NCI-H446 (cell line): Measurements from ENCODE around the gene RNASE12.
"Not testable (repeated sequence)": the region's sequence is repeated elsewhere in the genome, so short reads cannot be mapped to it uniquely, and the experiment has no call there.

ENCODE experiments used
- DNase-seq, 2 experiments: peaks; one replicate each; lab custom pipeline; 2025; lab: John Stamatoyannopoulos, UW

The RNASE12 gene

DNA sequence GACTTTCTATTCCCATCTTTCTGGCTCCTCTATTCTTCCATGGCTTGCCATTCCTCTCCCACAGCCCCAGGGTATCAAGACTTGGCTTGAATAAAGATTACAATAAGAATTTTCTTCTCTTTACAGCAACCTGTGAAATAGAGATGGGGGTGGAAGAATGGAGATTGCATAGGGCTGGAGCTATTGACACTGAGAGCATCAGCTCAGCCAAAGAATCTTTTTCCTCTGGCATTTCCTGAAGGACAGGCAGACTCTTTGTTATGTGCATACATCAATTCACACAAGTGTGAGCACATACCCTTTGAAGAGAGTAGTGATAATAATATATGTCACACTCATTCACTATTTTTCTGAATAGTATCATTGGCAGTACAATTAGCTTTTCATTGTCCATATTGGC is 8.0 kb downstream of the RNASE12 start:
- no peak for DNase-seq

DNA sequence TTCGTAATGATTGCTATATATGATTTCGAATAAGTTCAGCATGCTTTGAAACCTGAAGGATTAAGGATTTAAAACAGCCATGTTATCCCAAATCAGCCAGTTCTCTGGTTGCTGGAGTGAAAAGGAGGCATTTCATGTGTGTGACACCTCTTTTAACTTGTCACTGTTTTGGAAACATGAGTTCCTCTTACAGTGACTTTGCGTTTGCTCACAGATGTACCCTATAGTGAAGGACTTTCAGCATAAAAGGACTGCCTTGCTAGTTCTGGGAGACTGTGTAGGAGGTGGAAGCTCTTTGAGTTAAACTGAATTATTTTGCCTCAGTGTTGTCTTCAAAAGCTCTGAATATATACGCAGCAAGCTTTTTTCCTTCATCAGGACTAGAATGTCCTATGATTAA is 10.9 kb downstream of the RNASE12 start:
- no peak for DNase-seq

DNA sequence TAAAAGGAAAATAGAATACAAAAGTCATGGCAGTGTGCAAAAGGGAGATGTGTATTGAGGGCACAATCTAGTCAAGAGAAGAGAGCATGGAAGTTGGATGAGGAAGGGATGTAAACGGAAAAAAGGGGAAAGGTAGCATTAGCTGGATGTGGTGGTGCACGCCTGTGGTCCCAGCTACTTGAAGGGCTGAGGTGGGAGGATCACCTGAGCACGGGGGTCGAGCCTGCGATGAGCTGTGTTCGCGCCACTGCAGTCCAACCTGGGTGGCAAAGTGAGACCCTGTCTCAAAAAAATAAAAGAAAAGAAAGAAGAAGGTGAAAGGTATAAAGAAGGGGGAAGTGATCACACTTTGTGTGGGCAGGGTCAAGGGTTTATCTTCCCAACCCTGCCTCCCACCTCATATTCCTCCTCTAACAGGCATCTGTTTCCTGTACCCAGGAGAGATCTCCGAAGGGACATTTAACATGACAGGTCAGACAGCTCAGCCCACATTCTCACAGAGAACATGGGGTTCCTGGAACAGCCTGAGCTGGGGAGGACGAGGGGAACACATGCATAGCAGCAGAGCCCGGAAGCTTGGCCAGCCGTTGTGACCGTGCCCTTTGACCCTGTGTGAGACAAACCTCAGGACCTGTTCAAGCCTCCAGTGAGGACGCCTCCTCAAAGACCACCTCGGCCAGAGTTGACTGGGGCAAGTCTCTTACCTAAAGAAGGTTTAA is 12.2 kb downstream of the RNASE12 start:
- no peak for DNase-seq

DNA sequence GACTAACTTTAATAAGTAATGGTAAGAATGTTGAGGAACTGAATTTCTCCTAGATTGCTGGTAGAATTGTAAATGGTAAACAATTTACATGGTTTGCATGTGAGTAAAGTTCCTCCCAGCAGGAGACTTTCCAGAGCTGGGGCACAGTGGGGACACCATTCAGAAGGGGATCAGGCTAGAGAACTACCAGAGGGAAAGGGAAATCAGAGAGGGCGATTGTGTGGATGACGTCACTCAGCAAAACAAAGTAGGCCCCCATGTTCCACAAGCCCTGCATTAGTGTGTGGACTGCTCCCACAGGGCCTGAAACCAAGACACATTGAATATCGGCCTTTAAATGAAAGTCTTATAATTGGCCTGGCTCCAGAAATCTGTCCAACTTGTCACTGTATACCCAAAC is 12.9 kb downstream of the RNASE12 start:
- no peak for DNase-seq

DNA sequence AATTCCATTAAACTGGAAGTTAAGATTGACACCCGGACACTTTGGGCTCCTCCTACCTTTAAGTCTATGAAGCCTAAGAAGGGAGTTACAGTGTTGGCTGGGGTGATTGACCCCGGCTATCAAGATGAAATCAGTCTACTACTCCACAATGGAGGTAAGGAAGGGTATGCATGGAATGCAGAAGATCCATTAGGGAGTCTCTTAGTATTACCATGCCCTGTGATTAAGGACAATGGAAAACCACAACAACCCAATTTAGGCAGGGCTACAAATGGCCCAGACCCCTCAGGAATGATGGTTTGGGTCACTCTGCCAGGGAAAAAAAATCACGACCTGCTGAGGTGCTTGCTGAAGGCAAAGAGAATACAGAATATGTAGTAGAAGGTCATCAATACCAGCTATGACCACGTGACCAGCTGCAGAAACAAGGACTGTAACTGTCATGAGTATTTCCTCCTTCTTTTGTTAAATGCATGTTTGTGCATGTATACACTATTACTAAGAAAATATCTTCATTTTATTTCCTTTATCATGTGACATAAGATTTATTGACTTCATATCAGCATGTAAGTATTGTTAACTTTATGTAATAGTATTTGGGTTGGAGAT is 18.7 kb downstream of the RNASE12 start:
- DNase-seq, result not testable (repeated sequence)

DNA sequence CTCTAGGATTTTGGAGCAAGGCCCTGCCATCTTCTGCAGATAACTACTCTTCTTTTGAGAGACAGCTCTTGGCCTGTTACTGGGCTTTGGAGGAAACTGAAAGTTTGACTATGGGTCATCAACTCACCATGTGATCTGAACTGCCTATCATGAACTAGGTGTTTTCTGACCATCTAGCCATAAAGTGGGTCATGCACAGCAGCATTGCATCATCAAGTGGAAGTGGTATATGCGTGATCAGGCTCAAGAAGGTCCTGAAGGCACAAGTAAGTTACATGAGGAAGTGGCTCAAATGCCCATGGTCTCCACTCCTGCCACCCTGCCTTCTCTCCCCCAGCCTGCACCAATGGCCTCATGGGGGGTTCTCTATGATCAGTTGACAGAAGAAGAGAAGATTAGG is 20.5 kb downstream of the RNASE12 start:
- DNase-seq, result not testable (repeated sequence)

DNA sequence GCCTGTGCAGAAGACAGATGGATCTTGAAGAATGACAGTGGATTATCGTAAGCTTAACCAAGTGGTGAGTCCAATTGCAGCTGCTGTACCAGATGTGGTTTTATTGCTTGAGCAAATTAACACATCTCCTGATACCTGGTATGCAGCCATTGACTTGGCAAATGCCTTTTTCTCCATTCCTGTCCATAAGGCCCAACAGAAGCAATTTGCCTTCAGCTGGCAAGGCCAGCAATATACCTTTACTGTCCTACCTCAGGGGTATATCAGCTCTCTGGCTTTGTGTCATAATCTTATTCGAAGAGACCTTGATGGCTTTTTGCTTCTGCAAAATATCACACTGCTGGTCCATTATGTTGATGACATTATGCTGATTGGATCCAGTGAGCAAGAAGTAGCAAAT is 21.3 kb downstream of the RNASE12 start:
- DNase-seq, result not testable (repeated sequence)

DNA sequence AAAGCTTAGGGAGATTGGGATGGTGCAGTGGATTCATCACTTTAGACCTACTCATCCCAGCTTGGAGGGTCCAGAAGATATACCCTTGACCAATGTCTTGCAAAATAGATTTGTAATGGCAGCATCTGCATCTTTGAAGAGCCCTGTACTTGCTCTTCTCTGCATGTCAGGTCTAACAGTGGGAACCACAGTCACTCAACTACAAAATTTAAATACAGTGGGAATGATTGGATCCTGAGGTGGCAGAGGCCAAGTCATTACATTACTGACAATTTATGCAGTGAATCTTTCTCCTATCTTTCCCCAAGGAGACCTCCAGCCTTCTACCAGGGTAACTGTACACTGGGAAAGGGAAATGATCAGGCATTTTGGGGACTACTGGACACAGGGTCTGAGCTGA is 22.1 kb downstream of the RNASE12 start:
- DNase-seq, result no peak

DNA sequence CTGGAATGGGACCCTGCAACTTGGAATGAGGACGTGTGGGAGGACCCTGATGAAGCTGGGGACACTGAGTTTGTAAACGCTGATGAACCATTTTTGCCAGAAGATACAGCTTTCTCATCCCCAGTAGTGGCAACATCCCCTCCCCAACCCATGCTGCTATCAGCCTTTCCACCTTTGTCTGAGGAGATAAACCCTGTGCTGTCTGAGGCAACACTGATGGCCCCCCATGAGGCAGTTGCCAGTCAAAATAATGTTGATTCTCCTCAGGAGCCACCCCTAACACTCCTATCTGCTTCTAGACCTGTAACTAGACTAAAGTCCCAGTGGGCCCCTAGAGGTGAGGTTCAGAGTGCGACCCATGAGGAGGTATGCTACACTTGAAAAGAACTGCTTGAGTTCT is 22.8 kb downstream of the RNASE12 start:
- no peak for DNase-seq

DNA sequence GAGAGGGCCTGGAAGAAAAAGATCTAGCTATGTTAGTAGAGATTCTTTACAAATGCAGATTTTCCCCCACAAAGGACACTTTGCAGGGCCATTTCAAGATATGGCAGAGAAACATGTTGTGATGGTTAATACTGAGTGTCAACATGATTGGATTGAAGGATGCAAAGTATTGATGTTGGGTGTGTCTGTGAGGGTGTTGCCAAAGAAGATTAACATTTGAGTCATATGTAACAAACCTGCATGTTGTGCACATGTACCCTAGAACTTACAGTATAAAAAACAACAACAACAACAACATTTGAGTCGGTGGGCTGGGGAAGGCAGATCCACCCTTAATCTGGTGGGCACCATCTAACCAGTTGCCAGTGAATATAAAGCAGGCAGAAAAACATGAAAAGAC is 24.0 kb downstream of the RNASE12 start:
- DNase-seq, result not testable (repeated sequence)

DNA sequence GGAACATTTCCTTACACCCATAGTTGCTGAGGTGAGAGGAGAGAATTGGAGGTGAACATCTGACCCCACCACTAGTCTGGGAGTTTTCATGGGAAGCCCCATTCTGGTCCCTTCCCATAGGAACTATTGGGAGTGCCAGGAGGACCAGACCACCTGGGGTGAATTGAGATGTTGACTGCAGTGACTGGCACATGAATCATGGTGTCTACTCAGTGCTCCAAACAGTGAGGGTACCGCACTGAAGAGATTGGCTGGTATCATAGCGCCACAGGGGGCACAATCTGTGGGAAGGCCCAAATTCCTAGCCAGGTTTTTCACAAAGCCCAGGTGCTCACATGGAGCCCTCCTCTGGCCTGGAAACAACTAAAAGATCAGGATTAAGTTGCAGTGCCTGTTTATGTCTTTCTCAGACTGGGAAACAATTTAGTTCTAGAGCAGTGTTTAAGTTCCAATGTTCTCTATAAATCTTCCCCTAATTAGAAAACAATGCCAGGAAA is 26.6 kb downstream of the RNASE12 start:
- DNase-seq, result no peak

DNA sequence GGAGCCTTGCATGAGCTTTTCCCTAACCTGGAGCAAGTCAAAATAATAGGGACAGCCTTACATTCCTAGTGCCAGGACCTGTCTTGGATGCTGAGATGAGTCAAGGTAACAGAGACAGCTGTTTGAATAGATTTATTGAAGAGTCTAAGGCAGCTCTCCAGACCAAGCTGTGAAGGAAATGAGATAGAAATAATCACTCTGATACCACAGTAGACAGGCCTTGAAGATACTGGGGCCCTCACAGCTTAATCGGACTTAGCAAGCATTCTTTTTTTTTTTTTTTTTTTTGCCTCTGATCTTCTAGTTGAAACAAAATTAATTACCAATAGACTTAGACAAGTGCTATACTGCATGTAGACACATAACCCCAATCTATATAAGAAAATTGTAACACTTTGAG is 27.2 kb downstream of the RNASE12 start:
- DNase-seq, result no peak

DNA sequence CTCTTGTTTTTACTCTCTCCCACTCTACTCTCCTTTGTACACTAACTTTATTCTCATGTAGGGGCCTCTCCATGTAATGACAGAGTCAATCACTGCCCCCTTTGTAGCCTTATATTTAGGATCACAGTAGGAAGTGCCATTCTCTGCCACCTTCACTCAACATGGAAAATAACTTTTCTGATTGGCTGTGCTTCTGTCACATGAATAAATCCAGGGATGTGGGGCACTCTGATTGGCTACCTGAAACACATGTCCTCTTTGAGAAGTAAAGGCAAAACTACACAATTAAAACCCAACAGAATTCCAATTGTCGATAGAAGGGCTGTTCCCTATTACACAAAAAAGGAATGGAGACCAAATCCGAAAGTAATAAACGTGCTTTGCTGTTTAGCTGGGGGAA is 30.2 kb downstream of the RNASE12 start, which contains the start of gene RNASE9:
Gene RNASE9, minus strand, starts transcription at position 87 of the 400 bp plus-strand sequence.
- no peak for DNase-seq

DNA sequence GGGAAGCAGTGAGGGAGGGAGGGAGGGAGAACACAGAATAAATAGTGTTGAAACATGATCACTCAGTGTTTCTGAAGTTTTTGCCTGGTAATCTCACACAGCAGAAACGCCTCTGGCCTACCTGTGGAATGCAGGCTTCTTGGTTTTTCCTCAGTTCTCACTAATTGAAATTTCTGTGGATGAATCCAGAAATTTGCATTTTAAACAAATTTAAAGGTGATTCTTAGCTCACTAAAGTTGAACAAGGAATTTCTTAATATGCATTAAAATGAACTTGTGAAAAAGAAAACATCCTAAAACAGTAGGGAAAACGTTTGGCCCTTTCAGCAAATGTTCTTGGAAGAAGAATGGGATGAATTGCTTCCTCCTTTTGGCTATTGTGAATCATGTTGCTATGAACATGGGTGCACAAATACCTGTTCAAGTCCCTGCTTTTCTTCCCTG is 31.7 kb downstream of the RNASE12 start:
- DNase-seq, result no peak

DNA sequence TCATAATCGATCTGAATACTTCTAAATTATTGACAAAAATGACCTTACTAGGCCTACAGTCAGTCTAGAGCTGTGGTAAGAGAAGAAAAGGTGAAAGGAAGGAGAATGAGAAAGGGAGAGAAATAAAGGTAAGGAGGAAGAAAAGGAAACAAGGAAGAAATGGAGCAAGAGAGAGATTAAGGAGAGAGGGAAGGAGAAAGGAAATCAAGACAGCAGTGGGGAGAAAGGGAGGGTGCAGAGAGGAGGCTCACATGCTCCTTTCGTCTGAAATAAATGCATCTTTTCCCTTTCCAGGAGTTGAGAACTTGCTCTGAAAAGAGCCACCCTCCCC is 34.0 kb downstream of the RNASE12 start:
- no peak for DNase-seq

DNA sequence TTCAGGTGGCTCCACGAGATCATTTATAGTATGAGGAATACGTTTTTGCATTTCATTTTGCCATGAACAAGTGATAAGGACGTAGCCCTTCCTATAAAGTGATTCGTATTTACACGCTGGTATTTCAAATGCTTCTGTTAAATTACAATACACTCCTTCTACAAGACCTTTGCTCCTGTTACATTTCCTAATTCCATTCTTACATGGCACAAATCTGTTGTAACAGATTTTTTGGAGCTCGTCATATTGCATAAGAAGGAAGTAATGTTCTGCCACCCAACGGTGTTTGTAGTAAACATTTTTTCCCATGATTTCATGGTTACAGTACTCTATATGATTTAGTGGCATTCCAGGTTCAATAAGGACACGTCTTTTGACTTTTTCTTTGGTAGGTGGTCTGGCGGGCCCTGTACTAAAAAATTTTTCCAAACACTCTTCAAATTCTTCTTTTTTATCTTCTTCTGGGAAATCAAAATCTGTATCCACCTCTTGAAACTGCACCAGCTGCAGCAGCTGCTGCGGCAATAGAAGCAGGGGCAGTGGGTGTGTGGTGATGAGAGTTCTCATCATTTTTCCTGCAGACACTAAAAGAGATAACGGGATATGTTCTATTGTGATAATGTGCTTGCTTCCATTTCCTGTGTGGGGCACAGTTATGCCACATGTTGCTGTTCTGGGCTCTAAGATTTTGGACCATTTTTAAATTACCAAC is 34.5 kb downstream of the RNASE12 start:
- DNase-seq, result no peak

DNA sequence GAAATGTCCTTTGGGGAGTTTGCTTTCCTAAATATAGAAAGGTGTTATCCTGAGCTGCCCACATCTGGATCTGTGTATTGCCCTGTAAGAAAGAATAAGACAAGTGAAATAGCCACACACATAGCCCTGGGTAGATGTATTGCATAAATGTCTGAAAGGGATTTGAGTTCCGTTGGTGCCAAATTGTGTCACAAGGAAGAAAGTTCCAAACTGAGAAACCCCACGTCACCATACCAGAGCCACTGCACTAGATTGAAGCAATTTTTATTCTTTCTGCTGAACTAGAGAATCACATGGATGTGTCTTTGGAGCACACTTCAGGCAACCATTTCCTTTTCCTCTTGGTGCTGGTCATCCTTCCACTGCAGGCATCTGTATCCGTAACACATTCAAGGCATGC is 35.3 kb downstream of the RNASE12 start:
- no peak for DNase-seq

DNA sequence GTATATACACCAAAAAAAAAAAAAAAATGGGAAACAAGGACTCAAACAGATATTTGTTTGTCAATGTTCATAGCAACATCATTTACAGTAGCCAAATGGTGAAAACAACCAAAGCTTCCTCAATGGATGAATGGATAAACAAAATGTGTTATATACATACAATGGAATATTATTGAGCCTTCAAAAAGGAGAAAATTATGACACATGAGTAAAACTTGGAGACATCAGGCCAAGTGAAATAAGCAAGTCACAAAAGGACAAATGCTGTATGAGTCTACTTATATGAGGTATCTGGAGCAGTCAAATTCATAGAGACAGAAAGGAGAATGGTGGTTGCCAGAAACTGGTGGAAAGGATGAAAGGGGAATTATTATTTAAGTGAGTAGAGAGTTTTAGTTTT is 38.2 kb downstream of the RNASE12 start:
- DNase-seq, result no peak

DNA sequence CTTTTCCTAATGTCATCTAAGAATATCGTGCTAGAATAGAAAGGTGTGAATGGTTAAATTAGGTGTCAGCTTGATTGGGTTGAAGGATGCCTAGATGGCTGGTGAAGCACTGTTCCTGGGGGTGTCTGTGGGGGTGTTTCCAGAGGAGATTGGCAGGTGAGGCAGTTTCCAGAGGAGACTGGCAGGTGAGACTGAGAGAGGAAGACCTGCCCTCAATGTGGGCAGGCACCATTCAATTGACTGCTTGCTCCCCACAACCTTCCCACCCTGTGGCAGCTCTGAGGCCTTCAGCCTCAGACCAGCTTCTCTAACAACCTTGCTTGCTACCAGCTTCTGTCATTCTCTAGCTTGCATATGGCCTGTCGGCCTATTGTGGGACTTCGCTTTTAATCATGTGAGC is 39.6 kb downstream of the RNASE12 start:
- no peak for DNase-seq

DNA sequence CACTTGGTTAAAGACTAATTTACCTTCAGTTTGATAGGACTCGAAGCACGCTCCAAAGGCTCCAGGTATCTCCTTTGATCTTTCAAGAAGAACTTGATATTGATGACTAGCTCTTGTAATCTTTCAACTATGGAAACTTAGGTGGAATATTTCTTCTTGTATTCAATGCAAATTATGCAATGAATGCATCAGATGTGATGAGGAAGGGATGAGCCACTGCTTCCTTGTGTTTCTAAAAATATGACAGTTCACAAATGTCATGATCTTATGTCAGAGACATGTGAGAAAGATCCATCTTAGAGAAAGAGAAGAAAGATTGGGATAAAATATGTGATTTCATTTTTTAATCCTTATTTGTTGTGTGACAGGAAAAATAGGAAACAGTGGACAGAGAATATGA is 40.2 kb downstream of the RNASE12 start:
- no peak for DNase-seq

DNA sequence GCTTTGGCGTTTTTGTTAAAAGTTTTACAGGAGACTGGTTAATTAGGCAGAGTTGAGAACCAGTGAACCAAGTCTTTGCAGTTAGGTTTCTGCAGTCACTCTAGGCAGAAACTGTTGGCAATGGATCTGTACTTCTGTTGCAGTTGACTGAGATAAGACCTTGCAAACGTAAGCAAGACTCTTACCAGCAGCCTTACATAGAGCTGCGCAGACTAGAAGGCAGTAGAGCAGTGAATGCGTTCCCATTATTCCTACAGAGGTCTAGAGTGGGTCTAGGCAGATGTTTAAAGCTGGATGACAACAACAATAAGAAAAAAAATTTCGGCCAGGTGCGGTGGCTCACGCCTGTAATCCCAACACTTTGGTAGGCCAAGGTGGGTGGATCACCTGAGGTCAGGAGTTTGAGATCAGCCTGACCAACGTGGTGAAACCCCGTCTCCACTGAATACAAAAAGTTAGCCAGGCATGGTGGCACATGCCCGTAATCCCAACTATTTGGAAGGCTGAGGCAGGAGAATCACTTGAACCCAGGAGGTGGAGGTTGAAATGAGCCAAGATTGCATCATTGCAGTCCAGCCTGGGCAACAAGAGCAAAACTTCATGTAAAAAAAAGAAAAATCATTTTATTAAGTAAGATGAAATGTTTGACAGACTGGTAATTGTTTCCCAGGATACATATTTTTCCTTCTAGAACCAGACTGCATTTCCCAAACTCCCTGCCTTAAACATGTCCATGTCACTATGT is 42.6 kb downstream of the RNASE12 start:
- DNase-seq, result no peak

DNA sequence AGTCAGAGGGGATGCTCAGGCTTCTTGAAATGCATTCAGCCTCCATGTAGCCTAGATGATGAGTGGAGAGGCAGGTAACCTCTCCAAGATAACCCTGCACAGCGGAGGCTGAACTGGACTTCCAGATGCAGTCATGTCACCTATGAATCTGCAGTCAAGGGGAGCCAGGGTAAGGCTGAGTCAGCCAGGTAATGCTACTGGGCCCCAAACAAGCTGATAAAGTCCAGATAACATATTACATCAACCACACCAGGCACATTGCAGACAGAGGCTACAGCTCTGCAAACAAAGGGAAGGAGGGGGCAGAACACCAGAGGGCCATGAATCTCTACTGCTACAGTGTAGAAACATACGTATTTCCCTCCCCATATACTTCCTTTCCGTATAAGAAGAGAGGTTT is 44.3 kb downstream of the RNASE12 start:
- DNase-seq, result no peak
